ENCODE results near the gene MGAT4C.

Gene MGAT4C

DNA sequence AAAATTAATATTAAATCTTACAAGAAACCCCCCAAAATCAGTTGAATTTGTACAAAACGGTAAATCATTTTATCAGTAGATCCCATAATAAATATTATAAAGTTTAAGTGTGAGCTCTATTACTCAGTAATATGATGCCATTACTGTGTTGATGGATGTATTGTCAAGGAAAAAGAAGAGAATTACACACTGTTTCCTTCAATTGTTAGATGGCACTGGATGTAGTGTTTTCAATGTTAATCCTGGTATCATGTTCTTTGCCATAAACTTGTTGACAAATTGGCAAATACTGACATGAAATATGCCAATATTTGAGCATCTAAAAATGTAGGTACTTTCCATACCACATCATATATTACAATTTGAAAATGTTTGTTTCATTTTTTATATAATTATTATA lies 280.5 kb downstream of the MGAT4C start:
- DNase-seq (ENCODE audit: low spot score), result no peak

DNA sequence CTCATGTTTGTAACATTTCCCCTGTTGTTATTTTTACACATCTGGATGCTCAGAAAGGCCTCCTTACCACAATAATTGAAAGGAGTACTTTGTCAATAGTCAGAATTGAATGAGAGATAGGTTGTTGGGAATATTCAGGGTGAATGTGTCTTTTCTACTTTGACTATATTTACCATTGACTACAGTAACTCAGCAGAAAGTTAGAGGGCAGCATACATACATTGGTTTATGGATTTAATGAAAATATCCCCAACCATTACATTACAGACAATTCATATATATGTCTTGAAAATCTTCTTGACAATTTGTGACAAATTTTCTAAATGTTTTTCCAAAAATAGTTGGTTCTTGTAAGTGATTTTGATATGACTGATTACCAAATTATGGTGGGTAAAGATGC lies 284.4 kb downstream of the MGAT4C start:
- DNase-seq (ENCODE audit: low spot score), result no peak

DNA sequence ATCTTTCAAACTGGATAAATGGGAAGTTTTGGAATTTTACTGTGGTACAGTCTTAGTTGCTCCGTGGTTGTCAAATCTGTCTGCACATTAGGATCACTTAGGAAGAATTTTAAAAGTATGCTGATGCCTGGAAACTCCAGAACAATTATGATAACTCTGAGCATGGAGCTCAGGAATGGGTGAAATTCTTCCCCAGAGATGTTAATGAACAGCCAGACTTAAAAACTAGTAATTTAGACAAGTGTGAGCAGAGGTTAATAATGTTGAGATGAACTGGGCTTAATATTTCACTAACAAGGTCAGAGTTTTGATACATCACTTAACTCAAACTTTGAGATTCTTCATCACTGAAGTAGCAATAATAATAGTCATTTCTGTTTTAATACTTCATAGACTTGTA lies 287.6 kb downstream of the MGAT4C start:
- no peak for DNase-seq (ENCODE audit: low spot score)

DNA sequence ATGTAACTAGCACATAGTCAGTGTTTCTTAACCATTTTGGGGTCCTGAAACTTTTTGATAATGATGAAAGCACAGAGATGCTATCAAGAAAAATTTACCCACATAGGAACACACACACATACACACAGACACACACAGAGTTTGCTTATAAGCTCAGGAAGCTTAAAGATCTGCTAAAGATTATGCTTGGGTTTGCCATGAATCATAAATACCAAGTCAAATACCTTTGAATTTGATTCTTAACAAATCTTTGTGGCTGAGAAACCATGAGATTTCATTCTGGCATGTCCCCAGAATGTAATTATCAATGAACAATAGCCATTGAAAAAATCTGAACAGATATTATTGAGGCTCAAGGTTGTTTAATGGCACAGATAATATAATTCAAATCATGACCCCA lies 292.9 kb downstream of the MGAT4C start:
- DNase-seq (ENCODE audit: low spot score), result no peak

DNA sequence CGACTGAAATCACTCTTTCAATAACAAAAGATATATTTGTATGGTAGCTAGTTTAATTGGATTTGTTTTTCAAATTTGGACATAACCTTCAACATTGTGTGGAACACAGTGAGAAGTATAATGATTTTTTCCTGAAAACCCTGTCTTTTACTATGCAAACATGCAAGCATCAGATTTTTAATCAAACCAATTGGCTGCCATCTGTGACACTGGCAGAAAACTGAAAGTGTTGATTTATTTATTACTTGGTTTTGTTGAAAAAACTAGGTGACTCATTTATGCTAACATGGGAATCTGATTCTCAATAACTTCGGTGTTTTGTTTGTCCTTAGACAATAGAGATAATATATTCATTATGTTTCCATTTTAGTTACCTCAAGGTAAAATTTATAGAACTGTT lies 300.1 kb downstream of the MGAT4C start:
- no peak for DNase-seq (ENCODE audit: low spot score)

DNA sequence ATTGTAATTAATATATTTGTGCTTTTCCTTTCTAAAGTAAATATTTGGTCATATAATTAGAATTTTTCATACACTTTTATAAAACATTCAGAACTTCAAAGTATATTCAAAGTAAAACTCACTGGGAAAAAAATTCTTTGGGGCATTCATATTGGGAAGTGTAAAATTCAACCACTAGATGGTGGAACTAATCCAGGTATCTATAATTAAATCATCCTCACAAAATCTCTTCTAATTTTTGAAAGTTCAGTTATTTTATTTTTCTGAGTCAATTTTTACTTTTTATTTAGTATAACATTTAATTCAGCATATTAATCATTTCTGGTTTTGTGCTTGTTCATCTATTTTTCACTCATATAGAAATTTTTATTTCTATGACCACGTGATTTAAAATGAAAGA lies 301.1 kb downstream of the MGAT4C start:
- no peak for DNase-seq (ENCODE audit: low spot score)

DNA sequence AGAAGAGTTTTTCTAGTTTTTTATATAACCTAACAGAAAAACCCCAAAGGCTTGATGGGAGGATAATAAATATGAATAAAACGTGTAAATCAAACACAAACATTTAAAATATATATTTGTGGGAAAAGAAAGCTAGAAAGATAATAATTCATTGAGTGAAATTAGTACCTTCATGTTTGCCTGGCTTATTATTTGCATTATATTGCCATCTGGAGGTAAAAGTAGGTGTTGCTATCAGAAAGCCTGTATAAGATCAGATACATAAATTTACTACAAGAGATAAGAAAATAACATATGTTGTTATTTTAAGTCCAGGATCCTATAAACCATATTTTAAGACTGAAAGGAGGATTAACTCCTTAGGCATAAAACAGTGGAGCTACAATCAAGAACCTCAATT lies 304.4 kb downstream of the MGAT4C start:
- no peak for DNase-seq (ENCODE audit: low spot score)

DNA sequence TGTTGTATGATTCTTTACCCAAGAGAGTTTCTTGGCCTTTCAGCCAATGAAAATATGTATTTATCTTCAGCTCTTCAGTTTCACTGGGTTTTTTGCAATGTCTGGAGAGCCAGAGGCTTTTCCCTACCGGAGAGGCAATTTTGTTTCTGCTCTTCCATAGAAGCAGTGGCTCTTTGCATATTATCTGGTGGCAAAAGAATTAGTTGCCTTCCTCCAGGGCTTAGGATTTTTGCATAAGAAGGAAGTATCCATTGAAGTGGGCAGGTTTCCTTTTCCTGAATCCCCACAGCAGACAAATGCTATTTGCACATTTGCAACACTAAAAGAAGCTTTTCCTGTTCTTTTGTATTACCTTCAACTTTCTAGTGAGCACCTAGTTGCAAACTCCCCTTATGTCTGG lies 306.9 kb downstream of the MGAT4C start:
- no peak for DNase-seq (ENCODE audit: low spot score)

DNA sequence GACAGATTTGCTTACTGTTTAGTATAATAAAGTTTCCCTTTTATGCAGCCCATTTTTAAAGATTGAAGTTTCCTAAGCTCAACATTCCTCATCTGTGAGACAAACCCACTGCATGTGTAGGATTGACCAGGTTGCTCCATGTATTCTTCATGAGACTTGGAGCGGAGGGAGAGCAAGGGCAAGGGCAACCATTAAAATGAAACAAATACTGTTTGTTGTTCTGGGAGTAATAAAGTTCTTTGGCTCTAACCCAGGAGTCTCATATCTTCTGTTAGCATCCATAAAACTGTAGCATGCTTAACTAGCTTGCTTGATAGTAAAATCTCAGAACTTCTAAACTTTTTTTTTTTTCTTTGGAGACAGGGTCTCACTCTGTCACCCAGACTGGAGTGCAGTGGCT lies 307.9 kb downstream of the MGAT4C start:
- no peak for DNase-seq (ENCODE audit: low spot score)

DNA sequence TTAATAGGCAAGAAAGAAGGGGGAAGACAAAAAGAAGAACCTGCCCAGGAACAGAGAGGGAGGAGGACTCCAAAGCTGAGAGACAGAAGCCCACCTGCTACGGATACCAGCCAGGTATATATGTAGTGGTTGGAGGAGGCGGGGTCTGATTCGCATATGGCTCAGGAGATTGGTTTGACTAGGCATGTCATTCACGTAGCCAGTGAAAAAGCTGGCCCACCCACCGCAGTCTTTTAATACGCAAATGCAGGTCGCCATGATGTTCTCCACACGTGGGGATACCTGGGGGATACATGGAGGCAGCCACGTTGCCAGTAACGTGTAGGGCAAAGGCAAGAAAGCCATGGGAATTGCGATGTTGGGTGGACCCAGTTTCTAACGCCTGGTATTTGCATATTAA lies 308.9 kb downstream of the MGAT4C start:
- no peak for DNase-seq (ENCODE audit: low spot score)

DNA sequence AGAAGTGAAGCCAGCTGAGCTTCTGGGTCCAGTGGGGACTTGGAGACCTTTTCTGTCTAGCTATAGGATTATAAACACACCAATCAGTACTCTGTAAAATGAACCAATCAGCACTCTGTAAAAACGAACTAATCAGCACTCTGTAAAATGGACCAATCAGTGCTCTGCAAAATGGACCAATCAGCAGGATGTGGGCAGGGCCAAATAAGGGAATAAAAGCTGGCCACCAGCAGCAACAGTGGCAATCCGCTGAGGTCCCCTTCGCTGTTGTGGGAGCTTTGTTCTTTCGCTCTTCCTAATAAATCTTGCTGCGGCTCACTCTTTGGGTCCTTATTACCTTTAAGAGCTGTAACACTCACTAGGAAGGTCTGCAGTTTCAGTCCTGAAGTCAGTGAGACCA lies 309.8 kb downstream of the MGAT4C start:
- no peak for DNase-seq (ENCODE audit: low spot score)

DNA sequence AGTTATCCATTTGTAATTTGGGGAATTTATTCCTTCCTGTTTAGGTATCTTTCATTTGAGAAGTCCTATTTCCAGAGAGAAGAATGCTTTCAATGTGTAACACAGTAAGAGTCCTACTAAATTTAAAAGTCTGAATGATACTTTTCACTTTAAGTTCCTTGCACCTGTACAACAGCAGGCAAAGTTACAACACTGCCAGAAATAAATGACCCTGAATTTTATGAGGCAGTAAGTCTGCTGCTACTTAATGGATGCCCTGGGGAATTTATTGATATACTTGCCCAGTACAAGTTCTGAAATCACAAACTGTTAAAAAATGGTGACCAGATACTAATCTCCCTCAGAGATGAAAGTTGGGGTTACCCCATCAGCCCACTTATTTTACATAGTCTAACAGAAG lies 329.0 kb downstream of the MGAT4C start:
- DNase-seq (ENCODE audit: low spot score), result no peak

DNA sequence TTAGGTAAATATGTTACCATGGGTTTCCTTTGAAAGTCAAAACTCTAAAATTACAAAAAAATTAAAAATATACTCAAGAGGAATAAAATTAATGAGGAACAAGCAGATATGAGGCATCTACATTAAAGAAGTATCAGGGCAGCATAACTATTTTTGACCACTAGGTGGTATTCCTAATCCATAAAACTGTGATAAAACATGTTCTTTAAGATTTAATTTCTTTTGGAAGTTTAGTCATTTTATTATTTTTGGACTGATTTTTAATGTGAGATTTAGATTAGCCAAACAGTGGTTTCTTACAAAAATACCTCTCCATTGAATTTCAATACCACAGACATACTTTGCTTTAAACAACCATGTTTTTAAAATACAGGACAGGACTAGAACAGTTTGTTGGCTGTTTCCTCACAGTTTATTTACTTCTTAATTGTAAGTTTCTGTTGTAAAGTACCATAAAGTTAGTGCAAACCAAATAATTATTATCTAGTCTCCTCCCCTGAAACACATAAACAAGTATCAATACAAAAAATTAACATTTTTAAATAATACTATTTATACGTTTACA lies 332.3 kb downstream of the MGAT4C start:
- no peak for DNase-seq (ENCODE audit: low spot score)

DNA sequence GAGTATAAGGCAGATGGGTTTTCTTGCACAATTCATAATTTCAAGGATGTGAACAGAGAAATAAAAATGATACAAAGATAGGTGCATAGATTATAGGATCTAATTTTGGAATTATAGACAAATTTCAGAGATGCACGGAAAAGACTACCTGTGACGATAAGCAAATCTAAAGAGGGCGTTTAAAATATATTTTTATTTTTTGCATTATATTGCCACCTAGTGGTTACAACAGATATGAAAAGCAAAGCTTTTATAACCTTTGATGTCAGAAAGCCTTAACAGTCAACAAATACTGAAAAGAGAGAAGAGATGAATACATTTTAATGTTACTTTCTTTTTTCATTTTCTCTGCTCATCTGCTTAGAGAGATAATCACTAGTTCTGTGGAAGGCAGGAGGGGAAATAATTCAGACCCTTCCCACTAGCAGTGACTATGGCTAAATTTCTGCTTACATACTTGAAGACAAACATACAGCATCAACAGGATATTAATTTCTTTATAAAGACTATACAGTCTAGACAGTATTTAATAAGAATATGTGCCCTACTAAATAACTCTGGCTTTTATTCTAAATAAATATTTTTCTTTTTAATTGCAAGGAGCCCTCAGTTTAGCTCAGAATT lies 335.8 kb downstream of the MGAT4C start:
- no peak for DNase-seq (ENCODE audit: low spot score)
